NCI-H774 (cell line): Measurements from ENCODE around the gene PNPLA1.

Experiments
- DNase-seq: peaks from one replicate; lab custom pipeline; 2025; lab: John Stamatoyannopoulos, UW

The PNPLA1 gene

DNA sequence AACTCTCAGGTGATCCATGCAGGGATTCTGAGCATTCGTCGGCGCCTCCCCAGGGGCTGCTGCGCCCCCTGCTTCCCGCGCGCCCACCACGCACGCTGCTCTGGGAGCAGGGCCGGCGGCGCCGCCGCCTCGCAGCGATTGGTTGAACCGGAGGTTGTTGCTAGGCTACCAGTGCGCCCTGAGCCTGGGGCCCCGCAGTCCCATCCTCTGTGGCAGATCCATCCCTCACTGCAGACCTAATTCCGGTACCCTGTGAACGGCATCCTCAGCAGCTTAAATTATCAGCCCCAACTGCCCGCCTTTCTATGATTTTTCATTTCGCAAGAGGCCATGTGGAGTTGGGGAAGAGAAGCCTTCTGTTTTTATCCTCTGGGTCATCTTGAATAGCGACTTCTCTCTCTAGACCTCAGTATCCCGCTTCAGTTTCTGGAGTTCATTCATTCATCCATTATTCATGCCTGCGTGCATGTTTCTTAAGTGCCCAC lies 15.4 kb downstream of the PNPLA1 start:
- DNase-seq = no peak

DNA sequence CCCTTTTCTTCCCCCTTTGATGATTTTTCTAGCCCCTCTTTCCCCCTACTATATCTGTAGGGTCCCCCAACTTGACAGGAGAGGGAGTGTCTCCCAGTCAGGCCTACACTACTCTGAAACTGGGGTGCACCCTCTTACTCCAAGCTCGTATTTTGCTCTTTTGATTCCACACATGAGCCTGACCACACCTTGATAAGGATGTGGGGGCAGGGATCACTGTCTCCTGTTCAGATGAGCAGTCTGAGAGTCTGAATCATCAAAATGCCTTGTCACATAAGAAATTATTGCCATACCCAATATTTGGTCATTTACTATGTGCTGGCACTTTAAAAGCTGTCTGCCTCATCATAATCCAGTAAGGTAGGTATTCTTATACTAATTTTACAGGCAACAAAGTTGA lies 15.9 kb downstream of the PNPLA1 start:
- DNase-seq = no peak

DNA sequence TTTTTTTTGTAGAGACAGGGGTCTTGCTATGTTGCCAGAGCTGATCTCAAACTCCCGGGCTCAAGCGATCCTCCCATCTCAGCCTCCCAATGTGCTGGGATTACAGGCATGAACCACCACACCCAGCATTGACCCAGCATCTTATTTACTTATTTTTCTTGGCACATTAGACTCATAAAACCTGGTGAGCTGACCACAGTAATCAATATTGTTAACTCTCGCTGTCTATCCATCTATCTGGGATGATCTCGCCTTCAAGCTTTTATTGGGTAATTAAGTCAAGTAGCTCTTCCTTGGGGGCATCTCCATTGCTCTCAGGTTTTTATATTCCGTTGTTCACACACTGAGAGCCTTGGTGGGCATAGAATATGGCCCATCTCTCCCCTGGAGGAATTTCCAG lies 17.0 kb downstream of the PNPLA1 start:
- DNase-seq = no peak

DNA sequence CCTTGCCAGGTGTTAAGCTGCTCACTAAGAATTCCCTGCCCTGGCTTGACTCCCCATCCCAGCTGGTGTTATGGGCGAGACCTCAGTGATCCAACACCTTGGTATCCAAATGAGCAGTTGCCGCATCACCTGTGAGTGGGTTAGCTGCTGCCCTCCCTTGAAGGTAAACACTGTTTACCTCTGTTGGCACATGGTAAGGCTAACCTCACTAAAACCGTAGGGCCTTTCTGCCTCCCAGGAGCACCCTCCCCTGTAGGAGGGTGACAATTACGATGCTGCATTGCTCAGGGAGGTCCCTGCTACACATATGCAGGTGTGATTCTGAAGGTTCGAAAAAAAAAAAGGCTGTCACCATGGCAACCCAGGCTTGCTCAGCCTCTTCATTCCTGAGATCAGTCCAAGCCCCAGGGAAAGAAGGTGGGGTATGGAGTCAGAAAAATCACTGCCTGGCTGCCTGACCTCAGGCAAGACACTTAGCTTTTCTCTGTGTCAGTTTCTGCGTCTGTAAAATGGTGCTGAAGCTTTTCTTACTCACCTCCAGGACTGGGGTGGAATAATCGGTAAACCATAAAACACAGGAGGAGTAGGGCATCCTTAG lies 19.5 kb downstream of the PNPLA1 start:
- no peak for DNase-seq

DNA sequence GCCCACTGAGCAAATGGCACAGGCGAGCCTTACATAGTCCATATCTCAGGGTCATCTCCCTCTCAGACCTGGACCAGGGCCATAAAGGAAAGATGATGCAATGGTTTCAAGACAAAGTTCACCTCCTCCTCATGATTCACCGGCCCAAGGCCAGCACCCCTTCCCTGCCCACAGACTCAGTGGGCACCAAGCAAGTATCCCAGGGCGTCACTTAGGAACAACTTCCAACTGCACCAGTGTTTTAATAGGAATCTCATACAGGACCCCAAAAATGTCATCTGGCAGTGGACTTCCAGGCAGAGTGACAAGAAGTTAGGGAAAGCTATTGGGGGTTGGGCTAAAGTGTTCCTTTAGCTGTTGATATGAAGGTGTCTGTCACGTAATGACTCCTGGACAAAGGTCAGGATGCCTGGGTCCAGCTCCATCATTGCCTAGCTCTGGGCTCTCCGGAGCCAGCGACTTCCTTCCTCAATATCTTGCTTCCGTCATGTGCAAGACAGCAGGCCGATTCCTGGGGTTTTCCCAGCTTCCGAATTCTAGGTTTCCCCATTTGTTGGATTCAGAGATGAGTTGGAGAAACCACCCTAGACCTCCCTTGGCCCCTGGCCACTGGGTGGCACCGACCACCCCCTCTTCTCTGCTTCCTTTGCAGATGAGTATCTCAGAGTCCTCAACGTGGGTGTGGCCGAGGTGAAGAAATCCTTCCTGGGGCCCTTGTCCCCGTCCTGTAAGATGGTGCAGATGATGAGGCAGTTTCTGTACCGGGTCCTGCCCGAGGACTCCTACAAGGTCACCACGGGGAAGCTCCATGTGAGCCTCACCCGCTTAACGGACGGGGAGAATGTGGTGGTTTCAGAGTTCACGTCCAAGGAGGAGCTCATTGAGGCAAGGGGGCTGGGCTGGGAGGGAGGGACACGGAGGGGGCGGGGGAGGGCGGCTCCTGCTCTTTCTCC lies 21.1 kb downstream of the PNPLA1 start:
- DNase-seq = no peak

DNA sequence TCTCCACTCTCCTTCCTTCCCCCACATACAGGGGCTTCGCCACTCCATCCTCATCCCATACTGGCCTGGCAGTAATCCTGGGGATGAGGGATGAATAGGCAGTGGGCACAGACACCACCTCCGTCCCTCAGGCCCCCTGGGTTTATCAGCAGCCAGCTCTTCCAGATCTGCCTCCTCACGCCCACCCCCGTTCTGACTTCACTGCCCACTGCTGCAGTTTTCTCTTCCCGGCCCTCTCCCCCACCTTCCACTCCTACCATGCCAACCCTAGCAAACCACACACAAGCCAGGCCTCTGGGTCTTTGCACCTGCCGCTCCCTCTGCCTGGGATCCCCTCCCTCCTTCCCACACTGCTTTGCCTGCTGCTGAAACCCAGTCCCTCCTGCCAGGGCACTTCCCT lies 22.3 kb downstream of the PNPLA1 start:
- no peak for DNase-seq

DNA sequence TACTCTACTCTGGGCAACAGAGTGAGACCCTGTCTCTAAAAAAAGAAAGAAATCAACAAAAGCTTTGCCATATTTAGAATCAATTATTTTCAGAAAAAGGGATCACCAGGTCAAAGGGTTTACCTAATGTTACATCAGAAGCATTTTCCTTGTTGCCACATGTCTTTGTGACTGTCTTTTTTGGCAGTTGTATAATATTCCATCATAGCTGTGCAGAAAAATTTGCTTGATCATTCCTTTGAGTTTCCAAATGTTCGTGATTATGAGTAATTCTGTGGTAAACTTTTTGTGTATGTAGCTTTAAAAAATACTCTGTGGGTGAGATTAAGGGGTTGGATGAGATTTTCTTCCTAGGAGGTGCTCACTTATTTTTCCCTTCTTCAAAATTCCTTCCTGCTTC lies 26.4 kb downstream of the PNPLA1 start:
- no peak for DNase-seq

DNA sequence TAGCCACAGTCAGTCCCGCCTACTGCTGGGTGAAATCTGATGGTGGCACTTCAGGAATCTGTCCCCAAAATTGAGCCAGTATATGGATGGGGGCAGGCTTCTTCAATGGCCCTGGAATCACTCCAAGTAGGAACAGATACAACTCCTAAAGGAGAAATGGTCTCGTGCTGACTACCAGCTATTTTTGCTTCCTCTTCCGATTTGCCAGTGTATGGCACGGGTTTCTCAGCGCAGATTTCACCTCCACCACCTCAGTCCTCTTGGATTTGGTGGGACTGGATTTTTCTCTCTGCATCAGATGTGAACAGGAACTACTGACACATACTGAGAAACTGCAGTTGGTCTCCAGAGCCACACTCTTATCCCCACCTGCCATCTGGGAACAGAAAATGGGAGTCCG lies 27.2 kb downstream of the PNPLA1 start:
- no peak for DNase-seq

DNA sequence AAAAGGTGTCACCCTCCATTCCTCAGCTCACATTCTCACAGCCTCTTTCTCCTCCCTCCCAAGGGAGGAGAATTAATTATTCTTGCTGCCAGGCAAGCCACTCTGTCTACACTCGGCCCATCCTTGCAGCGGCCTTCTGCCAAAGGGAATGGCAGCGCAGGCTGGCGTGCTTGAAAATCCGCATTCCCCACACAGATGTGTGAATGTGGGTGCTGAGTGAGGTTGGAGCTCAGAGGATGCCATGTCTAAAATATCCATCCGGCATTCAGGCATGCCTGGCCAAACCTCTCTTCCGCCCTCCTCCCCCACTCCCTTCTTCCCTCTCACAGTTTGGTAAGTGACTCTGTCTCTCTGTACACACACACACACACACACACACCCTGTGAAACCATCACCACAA lies 27.7 kb downstream of the PNPLA1 start:
- no peak for DNase-seq

DNA sequence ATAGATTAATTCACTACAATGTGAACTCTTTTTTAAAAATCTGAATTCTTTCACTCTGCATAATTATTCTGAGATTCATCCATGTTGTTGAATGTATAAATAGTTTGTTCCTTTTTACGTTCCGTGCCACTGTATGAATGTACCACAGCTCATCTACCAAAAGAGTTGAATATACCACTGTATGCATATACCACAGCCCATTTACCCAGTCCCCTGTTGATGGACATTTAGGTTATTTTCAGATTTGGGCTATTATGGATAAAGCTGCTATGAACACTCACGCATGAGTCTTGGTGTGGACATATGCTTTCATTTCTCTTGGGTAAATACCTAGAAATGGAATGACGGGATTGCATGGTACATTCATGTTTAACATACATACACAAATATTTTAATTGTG lies 28.2 kb downstream of the PNPLA1 start:
- no peak for DNase-seq

DNA sequence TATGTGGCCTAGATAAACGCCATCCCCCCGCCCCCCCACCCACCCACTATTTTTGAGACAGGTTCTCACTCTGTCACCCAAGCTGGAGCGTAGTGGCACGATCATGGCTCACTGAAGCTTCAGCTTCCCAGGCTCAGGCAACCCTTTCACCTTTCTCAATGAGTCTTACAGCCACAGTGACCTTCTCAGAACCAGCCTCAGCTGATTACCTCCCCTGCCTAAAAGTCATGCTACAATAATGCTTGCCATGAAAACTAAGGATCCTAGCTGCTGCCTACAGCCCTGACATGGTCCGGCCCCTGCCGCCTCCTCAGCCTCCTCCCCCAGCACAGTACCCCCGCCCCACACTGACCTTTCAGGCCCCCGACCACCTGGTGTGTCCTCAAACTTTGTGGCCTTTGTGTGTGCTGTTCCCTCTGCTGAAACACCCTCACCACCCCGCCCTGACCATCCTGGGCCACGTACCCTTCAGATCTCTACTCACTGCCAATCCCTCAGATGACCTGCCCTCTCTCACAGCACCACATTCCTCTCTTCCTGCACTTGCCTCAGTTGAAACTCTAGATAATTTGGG lies 31.3 kb downstream of the PNPLA1 start:
- no peak for DNase-seq

DNA sequence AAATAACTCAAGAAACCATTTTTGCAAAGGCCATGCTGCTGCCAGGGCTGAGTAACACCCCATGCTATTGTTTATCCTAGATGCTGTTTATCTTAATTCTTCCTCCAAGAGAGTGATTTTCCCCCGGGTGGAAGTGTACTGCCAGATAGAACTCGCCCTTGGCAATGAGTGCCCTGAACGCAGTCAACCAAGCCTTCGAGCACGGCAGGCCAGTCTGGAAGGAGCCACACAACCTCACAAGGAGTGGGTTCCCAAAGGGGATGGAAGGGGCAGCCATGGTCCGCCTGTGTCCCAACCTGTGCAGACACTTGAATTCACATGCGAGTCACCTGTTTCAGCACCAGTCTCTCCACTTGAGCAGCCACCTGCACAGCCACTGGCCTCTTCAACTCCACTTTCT lies 31.9 kb downstream of the PNPLA1 start:
- no peak for DNase-seq

DNA sequence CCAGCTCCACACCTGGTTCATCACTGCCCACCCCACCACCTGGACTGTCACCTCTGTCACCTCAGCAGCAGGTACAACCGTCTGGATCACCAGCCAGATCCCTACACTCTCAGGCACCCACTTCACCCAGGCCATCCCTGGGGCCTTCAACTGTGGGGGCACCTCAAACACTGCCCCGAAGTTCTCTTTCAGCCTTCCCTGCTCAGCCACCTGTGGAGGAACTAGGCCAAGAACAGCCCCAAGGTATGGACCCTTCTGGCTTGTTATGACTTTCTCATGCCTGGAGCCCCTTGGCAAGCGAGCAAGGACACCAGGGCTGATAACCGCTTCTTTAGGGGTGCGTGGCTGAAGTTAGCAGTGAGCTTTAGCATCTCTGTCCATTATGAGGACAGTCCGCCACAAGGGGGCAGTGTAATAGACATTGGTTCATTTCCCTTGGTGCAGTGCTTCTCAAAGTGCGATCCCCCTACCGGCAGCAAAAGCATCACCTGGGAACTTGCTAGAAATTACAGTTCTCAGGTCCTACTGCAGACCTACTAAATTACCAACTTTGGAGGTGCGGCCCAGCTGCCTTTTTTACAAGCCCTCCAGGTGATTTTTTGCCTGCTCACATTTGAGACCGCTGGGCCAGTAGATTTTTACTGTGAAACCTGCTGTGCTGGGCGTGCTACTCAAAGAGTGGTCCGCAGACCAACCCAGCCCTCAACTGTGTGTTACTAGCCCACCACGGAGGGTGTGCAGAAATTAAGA lies 32.5 kb downstream of the PNPLA1 start:
- DNase-seq = peak; percentile 67

DNA sequence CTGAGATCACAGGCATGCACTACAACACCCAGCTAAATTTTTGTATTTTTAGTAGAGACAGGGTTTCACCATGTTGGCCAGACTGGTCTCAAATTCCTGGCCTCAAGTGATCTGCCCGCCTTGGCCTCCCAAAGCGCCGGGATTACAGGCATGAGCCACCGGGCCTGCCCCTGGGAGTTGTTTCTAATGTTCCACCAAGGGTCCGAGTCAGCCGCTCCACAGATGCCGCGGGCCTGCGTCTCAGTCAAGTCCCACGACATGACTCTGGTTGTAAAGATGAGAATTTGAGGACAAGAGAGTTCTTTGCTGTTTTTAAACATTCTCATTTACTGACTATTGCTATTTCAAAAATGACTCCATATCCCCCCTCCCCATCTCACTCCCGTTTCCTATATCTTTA lies 36.0 kb downstream of the PNPLA1 start:
- no peak for DNase-seq

DNA sequence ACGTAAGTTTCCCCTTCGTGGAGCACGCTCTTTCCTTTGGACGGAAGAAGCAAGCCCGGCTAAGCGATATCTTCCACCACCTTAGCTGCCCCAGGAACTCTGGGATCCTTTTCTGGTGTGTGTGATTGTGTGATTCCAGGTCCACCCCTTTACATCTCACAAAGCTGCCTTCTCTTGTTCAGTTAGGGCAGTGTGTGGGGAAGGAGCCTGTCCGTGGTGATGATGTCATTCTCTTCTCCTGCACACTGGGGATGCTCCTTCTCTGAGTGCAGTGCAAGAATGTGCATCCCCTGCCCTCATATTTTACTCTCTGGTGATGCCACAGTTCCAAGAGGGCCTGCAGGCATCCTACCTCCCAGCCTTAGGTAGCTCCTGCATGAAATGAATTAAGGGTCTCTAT lies 36.5 kb downstream of the PNPLA1 start:
- DNase-seq = no peak

DNA sequence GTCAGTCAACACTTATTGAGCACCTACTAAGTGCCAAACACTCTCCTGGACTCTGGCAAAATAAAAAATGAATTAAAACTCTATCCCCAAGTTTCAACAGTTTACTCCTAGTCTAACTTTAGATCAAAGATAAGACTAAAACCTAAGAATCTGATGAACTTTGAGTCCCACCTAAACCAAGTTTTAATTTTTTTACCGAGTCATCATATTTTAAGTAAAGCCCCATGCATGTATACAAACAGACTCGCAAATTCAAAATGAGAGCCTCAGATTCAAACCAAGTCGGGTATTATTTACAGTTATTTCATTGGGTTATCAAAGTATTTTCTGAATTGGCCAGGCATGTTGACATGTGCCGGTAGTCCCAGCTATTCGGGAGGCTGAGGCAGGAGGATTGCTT lies 38.7 kb downstream of the PNPLA1 start:
- no peak for DNase-seq

DNA sequence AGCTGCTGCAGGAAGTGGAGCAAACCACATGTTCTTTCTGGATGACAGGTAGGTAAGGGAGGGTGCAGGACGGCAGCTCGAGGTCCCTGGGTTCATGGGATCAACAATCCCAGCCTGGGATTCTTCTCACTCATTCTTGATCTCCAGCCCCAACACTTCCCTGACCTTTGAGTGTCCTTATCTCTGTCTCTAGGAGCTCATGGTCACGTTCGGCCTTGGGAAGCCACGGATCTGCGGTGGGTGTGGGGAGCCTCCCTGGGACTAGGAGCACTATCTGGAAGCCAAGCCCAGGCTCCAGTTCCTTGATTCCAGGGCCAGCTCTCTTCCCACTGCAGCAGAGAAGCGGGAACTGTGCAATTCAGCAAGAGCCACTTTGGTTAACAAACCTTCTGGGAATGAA lies 39.3 kb downstream of the PNPLA1 start:
- DNase-seq = no peak

DNA sequence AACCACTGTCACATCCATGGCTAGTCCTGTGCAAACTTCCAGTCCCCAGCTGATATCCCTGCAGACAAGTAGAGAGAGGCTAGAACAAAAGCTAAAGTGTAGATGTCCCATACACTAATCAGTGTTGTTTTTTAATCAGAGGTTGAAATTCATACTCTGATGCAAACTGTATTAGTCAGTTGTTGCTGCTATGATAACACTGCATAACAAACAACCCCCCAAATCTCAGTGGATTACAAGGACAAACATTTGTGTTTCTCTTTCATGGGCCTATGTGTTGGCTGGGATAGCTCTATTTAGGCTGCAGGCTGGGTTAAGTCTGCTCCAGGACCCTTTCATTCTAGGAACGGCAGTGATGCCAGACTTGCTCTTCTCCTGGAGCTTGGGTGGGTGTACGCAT lies 40.0 kb downstream of the PNPLA1 start:
- no peak for DNase-seq

DNA sequence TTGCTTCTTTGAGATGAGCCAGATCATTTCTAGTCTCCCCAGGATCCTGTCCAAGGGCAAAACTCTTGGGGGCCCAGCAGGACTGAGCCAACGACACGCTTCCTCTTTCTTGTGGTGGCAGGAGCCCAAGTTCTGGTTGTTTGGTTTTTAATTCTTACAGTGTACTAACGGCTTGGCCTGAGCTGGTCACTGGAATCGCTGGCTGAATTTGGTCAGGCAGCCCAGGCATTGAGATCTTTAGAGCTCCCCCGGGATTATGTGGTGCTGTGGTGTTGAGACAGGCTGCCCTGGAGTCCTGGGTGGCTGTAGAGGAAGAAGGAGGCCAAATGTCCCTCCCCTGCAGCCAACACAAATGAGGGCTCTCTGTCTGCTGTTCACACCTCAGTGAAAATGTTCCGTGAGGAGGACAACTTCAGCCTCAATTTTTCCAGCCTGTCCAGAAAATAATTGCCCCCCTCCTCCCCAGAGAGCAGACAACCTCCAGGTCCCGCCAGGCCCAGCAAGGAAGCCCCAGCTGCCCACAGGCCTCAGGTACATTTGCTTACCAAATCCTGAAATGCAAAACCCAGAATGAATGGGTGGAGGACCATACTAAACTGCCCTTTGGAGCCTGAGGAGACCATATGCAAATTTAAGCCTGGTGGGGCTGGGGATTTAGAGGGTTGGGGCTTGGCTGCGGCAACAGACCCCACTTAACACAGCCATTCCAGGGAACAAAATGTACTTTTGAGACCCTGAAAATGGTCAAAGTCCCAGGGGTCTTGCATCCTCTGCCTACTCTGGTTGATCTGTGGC lies 43.2 kb downstream of the PNPLA1 start:
- DNase-seq = no peak

DNA sequence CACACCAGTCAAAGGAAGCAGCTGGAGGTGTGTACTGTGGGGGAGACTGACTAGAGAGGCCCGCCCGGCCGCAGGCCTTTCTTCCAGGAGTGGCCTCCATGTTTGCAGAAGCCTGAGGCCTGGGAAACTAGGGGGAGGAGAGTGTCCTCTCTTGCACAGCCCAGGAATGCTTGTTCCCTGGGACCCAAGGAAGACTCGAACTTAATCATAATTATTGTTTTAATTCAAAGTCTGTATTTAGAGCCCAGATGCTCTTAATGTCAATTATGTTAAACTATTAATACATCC lies 43.7 kb downstream of the PNPLA1 start:
- no peak for DNase-seq

DNA sequence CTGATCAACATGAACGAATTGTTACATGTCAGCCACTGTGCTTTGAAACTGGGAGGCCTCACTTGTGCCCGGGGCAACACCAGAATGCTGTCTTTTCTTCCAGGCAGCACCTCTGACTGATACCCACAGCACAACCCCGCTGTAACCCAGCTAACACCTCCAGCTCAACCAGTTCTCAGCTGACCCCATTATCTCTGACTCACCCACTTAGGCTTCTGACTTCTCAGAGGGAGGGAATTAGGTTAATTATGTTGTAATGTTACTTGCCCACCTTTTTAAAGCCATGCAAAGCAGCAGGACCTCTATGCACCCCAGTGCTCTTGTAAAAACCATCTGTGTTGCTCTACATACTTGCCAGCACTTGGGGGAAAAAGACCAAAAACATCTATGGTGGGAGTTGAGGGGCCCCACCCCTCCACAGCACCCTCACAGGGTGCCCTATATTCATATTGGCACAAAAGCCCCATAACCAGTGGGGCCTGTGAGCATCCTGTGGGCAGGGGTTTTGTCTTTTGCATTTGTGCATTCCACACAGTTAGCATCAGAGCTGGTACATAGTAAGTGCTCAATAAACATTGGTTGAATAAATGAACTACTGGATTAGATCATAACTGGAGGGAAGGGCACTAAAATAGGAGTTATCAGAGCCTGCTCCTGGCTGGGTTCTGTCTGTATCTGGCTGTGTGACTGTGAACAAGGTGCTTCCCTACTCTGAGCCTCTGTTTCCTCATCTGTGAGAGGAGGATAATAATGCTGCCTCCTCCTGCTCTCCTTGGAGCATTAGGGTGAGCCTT lies 44.6 kb downstream of the PNPLA1 start:
- DNase-seq = no peak
